GM21390 (cell line): ENCODE data around the gene ACER3.
"Not testable (repeated sequence)": the region's sequence is repeated elsewhere in the genome, so short reads cannot be mapped to it uniquely, and the experiment has no call there.

Source experiments
- ATAC-seq: cut with Tn5 transposase; IDR thresholded peaks from one replicate; pipeline ENCODE4 v1.9.1; 2021; ENCODE audit not compliant: unreplicated experiment

The ACER3 gene

DNA sequence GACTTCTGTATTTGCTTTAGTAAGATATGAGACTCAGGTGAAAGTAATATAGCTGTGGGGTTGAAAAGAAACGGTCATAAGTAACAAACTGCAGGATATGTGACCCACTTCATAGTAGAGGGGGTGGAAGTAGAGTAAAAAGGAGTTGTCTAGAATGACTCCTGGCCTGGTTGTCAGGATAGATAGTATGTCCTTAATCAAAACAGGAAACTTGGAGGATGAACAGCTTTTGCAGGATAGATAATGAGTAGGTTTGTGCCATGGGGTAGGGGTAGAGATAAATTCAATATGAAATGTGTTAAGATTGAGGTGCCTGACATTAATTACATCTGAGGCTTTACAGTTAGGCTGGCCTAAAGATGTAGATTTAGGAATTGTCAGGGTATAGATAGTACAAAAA is 126.5 kb downstream of the ACER3 start:
- ATAC-seq, result no peak

DNA sequence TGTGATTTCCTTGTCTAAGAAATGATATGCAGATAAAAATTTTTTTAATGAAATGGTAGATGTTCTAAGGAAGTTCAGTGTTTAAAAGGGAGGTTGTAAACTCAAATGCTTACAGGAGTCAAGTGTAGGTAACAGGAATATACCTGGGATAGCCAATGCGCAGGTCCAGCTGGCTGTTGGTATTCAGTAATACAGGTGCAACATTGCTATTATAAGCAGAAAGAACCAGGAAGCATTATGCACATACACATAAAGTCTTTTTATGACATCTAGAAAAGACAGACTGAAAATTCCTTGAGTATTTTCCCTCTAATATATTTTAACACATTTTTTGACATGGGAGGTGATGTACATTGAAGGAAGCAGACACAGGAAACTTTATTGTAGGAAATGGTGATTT is 129.9 kb downstream of the ACER3 start:
- ATAC-seq, result no peak

GRCh38 chr11:76995081-76995576 is 134.4 kb downstream of the ACER3 start:
- ATAC-seq, result no peak

DNA sequence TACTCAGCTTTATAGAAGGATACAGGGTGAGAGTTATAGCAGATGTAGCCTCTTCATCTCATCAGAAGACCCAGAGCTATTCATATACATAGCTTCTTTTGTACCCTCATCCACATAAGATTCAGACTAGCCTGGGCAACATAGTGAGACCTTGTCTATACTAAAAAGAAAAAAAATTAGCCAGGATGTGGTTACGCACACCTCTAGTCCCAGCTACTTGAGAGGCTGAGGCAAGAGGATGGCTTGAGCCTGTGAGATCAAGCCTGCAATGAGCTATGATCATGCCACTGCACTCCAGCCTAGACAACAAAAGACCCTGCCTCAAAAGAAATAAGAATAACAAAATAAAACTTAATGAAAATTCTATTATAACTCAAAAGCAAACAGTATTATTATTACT is 136.8 kb downstream of the ACER3 start:
- ATAC-seq, result no peak

GRCh38 chr11:76999597-76999996 is 138.9 kb downstream of the ACER3 start:
- ATAC-seq, result no peak

- no peak for ATAC-seq
Measured at GRCh38 chr11:77001613-77002012, 140.9 kb downstream of the ACER3 start.

DNA sequence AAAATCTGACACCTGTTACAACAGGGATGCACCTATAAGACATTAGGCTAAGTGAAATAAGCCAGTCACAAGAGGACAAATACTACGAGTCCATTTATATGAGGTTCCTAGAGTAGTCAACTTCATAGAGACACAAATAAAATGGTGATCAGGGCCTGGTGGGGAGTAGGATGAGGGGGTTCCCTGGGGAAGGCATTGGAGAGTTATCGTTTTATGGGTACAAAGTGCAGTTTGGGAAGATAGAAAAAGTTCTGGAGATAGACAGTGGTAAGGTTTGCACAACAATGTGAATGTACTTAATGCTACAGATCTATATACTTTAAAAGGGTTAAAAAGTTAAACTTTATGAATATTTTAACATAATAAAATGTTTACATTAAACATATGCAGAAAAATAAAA is 142.1 kb downstream of the ACER3 start:
- no peak for ATAC-seq

DNA sequence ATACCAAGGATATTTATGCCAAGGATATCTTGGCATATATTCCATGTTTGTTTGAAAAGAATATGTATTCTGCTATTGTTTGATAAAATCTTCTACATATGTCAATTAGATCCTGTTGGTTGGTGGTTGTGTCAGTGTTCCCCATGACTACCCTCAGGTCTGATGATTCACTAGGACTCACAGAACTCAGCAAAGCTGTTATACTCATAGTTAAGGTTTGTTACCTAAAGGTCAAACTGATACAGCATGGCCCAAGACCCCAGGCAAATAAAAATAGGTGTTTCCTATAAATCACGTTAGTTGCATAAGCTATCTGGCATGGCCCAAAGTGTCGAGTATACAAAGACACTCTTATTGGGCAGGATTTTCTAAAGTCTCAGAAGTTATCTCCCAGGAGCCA is 143.2 kb downstream of the ACER3 start:
- ATAC-seq, result no peak

GRCh38 chr11:77009533-77010160 is 148.9 kb downstream of the ACER3 start:
- ATAC-seq, result no peak

DNA sequence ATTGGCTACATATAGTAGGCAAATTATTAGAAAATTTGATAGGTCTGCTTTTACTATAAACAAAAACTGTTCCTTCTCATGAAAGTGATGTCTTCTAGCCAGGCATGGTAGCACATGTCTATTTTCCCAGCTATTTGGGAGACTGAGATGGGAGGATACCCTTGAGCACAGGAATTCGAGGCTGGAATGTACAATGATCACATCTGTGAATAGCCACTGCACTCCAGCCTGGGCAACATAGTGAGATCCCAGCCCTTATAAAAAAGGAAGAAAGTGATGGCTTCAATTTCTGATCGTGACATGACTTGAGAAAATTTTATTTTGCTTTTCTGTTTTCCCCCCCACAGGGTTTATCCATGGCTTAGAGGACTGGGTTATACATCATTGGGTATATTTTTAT is 154.0 kb downstream of the ACER3 start:
- no peak for ATAC-seq

GRCh38 chr11:77018396-77018924 is 157.7 kb downstream of the ACER3 start:
- not testable (repeated sequence) for ATAC-seq

GRCh38 chr11:77019976-77020595 is 159.4 kb downstream of the ACER3 start:
- ATAC-seq, result no peak

DNA sequence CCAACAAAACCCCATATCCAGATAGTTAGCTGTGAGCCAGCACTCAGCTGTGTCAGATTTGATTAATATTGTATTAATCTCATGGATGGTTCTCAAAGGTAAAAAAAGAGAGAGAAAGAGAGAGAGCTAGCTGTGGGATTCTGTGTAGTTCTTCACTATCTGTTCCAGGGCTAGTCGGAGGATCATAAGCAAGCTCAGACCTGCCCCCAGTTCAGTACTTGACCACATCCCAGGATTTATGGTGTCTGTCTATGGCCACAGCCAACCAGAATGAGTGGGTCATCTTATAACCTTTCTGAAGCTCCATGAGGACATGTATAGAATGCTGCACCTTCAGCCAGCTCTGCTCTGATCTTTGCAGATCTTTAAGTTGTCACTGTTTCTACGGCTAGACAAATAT is 160.0 kb downstream of the ACER3 start:
- no peak for ATAC-seq

GRCh38 chr11:77024745-77025144 is 164.0 kb downstream of the ACER3 start:
- no peak for ATAC-seq

GRCh38 chr11:77026221-77026620 is 165.5 kb downstream of the ACER3 start:
- no peak for ATAC-seq

- ATAC-seq, result no peak
Measured at GRCh38 chr11:77026743-77027142, 166.0 kb downstream of the ACER3 start.

GRCh38 chr11:77027275-77027674 is 166.6 kb downstream of the ACER3 start:
- ATAC-seq, result no peak

DNA sequence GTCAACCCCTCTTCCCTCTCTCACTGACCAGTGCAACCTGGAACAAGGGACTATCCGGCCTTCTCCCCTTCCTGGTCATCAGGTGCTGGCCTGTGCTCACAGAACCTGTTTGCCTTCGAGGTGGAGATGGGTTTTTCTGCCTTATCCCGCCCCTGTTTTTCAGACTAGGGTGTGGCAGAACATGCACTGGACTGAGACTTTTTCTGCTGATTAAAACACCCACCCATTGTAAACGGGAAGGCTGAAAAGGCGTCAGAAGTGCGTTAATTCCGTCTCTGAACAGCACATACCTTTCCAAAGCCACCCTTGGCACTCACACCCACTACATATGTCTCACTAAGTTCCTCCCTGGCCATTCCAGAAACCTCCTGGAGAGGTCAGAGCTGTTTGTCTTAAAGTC is 169.1 kb downstream of the ACER3 start:
- no peak for ATAC-seq

DNA sequence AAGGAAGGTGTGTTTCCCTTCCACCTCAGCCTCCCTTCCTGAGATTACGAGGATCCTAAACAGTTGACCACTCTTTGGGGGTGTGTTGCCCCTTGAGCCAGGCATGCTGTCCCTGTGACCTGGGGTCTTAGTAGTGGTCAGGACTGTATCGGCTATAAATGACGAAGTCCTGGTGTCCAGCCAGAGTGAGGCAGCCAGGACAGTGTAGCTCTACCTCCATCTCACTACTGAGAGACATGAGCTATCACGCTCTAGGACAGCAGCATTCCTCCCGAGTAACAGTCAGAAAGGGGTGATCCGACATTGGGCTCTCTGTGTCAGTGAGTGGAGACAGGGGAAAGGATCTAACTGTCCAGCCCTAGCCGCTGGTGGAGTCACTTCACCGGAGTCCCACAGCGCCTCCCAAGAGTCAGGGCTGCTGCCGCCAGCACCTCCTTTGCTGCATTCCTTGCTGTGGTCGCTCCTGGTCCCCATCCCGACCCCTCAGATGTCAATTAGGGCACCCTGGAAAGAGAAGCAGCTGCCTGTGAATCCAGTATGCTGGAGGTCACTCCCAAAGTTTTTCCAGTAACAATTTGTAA is 170.2 kb downstream of the ACER3 start:
- no peak for ATAC-seq

DNA sequence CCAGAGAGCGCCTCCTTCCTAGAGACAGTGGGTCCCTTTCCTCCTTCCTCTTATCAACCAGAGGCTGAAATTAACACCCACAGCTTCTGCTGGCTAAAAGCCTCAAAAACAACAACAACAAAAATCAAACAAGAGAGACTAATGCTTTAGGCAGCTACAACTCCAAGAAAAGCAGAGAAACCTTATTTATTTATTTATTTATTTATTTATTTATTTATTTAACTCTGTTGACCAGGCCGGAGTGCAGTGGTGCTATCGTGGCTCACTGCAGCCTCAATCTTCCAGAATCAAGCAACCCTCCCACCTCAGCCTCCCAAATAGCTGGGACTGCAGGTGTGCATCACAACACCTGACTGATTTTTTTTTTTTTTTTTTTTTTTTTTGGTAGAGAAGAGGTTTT is 170.9 kb downstream of the ACER3 start:
- ATAC-seq, result no peak

GRCh38 chr11:77035039-77035438 is 174.3 kb downstream of the ACER3 start:
- ATAC-seq, result no peak

DNA sequence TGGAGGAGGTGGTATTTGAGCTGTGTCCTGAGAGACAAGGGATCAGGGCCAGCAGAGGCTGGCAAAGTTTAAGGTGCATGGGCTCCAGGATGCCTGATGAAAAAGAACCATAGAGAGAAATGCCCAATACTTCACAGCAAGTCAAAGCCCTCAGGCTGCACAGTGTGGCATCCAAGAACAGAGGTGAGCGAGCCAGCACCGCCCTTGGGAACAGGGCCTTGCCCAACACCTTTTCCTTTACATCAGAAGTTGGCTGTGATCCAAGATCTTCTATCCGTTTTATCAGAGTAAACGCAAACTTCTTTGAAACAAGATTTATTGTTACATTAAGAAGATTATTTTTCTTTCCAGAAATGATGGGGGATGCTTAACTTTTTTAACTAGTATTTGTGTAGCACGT is 174.9 kb downstream of the ACER3 start:
- no peak for ATAC-seq
